Measurements from ENCODE around the gene CISD1. TPM values are rescaled to one million over a fixed set of nuclear protein-coding genes. Genes with fewer than 3 reads are reported as not detected.
"Not testable (repeated sequence)": the region's sequence is repeated elsewhere in the genome, so short reads cannot be mapped to it uniquely, and the experiment has no call there.

CISD1 gene
- 18.0 TPM for total RNA-seq

GRCh38 chr10:58268946-58269781, at the start of gene CISD1:
Gene CISD1, plus strand, starts transcription at chr10:58269162. Its CDS starts 112 bp downstream, at chr10:58269274.
- no peak for TF ChIP-seq CTCF (IDR thresholded peaks at IDR 0.05)
- intact Hi-C loops (cut with DNase I), result loop anchor here (2.0 to 10.0 kb wide), 5 partner anchors 68 to 1638 kb away; partner anchors contain the start of genes CCDC6, TFAM and UBE2D1
- H3K9me3 ChIP-seq, result no peaks in the 10 kb centered on the region
- peak; percentile 95 to 98 for DNase-seq (ENCODE audit: low spot score in 2 of 2)
- peaks cover 0 to 10% of the 10 kb centered on the region in 2 donors for H3K4me1 ChIP-seq
- no peaks in the 10 kb centered on the region for H3K27me3 ChIP-seq
- peak within 1 kb of the TSS; percentile 84 to 87 for H3K4me3 ChIP-seq
- peak within 1 kb of the TSS; percentile 96 for H3K27ac ChIP-seq
- H3K36me3 ChIP-seq, result no peaks in the 10 kb centered on the region

- DNase-seq (ENCODE audit: low spot score in 2 of 2), result no peak
- Histone ChIP-seq H3K4me1 (no peaks in the 10 kb centered on the region), H3K27ac (no peak overlapping the region), H3K4me3 (no peak overlapping the region), H3K9me3 (no peaks in the 10 kb centered on the region), H3K36me3 (no peaks in the 10 kb centered on the region), H3K27me3 (no peaks in the 10 kb centered on the region)
- no peak for TF ChIP-seq CTCF (IDR thresholded peaks at IDR 0.05)
- intact Hi-C loops (cut with DNase I), result no loop called here
These were observed 49.1 kb upstream of the CISD1 start for GRCh38 chr10:58219875-58220274.

- intact Hi-C loops (cut with DNase I), result no loop called here
- DNase-seq (ENCODE audit: low spot score in 2 of 2), result no peak
- no peak for TF ChIP-seq CTCF (IDR thresholded peaks at IDR 0.05)
- H3K27me3 ChIP-seq, result no peaks in the 10 kb centered on the region
- H3K36me3 ChIP-seq, result no peaks in the 10 kb centered on the region
- no peaks in the 10 kb centered on the region for H3K4me1 ChIP-seq
- no peak overlapping the region for H3K4me3 ChIP-seq
- no peak overlapping the region for H3K27ac ChIP-seq
- no peaks in the 10 kb centered on the region for H3K9me3 ChIP-seq
These were observed 48.1 kb upstream of the CISD1 start for GRCh38 chr10:58220769-58221451.

GRCh38 chr10:58225654-58226053, 43.3 kb upstream of the CISD1 start:
- Histone ChIP-seq H3K9me3 (no peaks in the 10 kb centered on the region), H3K4me3 (no peak overlapping the region), H3K36me3 (no peaks in the 10 kb centered on the region), H3K27me3 (no peaks in the 10 kb centered on the region), H3K27ac (no peak overlapping the region), H3K4me1 (no peaks in the 10 kb centered on the region)
- TF ChIP-seq CTCF (IDR thresholded peaks at IDR 0.05), result no peak
- intact Hi-C loops (cut with DNase I), result no loop called here
- DNase-seq (ENCODE audit: low spot score in 2 of 2), result no peak

GRCh38 chr10:58229856-58230255, 39.1 kb upstream of the CISD1 start:
- H3K36me3 ChIP-seq; H3K4me3 ChIP-seq; intact Hi-C loops (cut with DNase I); H3K9me3 ChIP-seq; H3K27ac ChIP-seq; DNase-seq (ENCODE audit: low spot score in 2 of 2); H3K27me3 ChIP-seq; H3K4me1 ChIP-seq: not testable (repeated sequence)

Data from ascending aorta (tissue), 2 donors.